ACC112 (cell line): Measurements from ENCODE around the gene VSTM2B.

Experiments used
- H2AFZ ChIP-seq: fragments of 200-600 bp; sonication (generic); one replicate; pipeline ENCODE4 v1.6.0; 2017; ENCODE audit warnings: antibody characterized with exemption, low read length; ENCODE audit not compliant: unreplicated experiment
- H3K27ac ChIP-seq: fragments of 200-600 bp; sonication (generic); 2 replicates; pipeline ENCODE4 v1.5.1; 2014; ENCODE audit warnings: low read depth, mild to moderate bottlenecking, antibody characterized with exemption, low read length, moderate library complexity
- H3K27me3 ChIP-seq: fragments of 200-600 bp; sonication (generic); 2 replicates; pipeline ENCODE4 v1.6.1; 2014; ENCODE audit warnings: mild to moderate bottlenecking, antibody characterized with exemption, low read length, moderate library complexity, mixed read lengths; ENCODE audit not compliant: insufficient read depth
- H3K36me3 ChIP-seq: fragments of 200-600 bp; sonication (generic); 2 replicates; pipeline ENCODE4 v1.6.1; 2016; ENCODE audit warnings: mild to moderate bottlenecking, antibody characterized with exemption, low read length, moderate library complexity, mixed read lengths; ENCODE audit not compliant: insufficient read depth
- H3K4me1 ChIP-seq: fragments of 200-600 bp; sonication (generic); one replicate; pipeline ENCODE4 v1.6.1; 2016; ENCODE audit warnings: low read length, mixed read lengths; ENCODE audit not compliant: insufficient read depth, unreplicated experiment, control insufficient read depth
- H3K4me3 ChIP-seq: fragments of 200-600 bp; sonication (generic); 2 replicates; pipeline ENCODE4 v1.5.1; 2014; ENCODE audit warnings: mild to moderate bottlenecking, low read depth, low read length
- H3K79me2 ChIP-seq: fragments of 200-600 bp; sonication (generic); one replicate; pipeline ENCODE4 v1.6.0; 2016; ENCODE audit warnings: low read length; ENCODE audit not compliant: control insufficient read depth, unreplicated experiment, insufficient read depth

Gene VSTM2B

GRCh38 chr19:29596080-29596727, 70.4 kb downstream of the VSTM2B start:
- H3K27ac ChIP-seq: no peak overlapping the region
- H3K79me2 ChIP-seq: no peaks in the 10 kb centered on the region
- no peaks in the 10 kb centered on the region for H3K36me3 ChIP-seq
- no peaks in the 10 kb centered on the region for H3K4me1 ChIP-seq
- H3K27me3 ChIP-seq: peaks cover 41% of the 10 kb centered on the region
- H3K4me3 ChIP-seq: no peak overlapping the region
- H2AFZ ChIP-seq: no peak overlapping the region

GRCh38 chr19:29596885-29597525, 71.2 kb downstream of the VSTM2B start:
- Histone ChIP-seq H3K4me1 (no peaks in the 10 kb centered on the region), H2AFZ (no peak overlapping the region), H3K4me3 (no peak overlapping the region), H3K79me2 (no peaks in the 10 kb centered on the region), H3K27me3 (peaks cover 33% of the 10 kb centered on the region), H3K27ac (no peak overlapping the region), H3K36me3 (no peaks in the 10 kb centered on the region)

GRCh38 chr19:29598036-29598435, 72.2 kb downstream of the VSTM2B start:
- H3K36me3 ChIP-seq: no peaks in the 10 kb centered on the region
- H3K4me1 ChIP-seq: no peaks in the 10 kb centered on the region
- no peak overlapping the region for H3K27ac ChIP-seq

GRCh38 chr19:29598496-29598895, 72.7 kb downstream of the VSTM2B start:
- no peaks in the 10 kb centered on the region for H3K36me3 ChIP-seq
- H3K4me3 ChIP-seq: no peak overlapping the region
- no peaks in the 10 kb centered on the region for H3K79me2 ChIP-seq
- H3K27me3 ChIP-seq: peaks cover 22% of the 10 kb centered on the region
- no peaks in the 10 kb centered on the region for H3K4me1 ChIP-seq
- H3K27ac ChIP-seq: no peak overlapping the region
- no peak overlapping the region for H2AFZ ChIP-seq

More at GRCh38 chr19:29598036-29598435, 72.2 kb downstream of the VSTM2B start:
- Histone ChIP-seq H2AFZ (no peak overlapping the region), H3K79me2 (no peaks in the 10 kb centered on the region), H3K4me3 (no peak overlapping the region), H3K27me3 (peaks cover 23% of the 10 kb centered on the region)

- H3K36me3 ChIP-seq: no peaks in the 10 kb centered on the region
- H3K27me3 ChIP-seq: no peaks in the 10 kb centered on the region
- no peak overlapping the region for H2AFZ ChIP-seq
- peaks cover 3% of the 10 kb centered on the region for H3K4me1 ChIP-seq
- peaks cover 14% of the 10 kb centered on the region for H3K79me2 ChIP-seq
- H3K4me3 ChIP-seq: no peak overlapping the region
- no peak overlapping the region for H3K27ac ChIP-seq
Measured at GRCh38 chr19:29603308-29603707, 77.5 kb downstream of the VSTM2B start.

- H3K79me2 ChIP-seq: peaks cover 14% of the 10 kb centered on the region
- H2AFZ ChIP-seq: peak within 1 kb of the TSS; percentile 79
- no peaks in the 10 kb centered on the region for H3K27me3 ChIP-seq
- H3K4me3 ChIP-seq: peak within 1 kb of the TSS; percentile 87
- H3K4me1 ChIP-seq: peaks cover 3% of the 10 kb centered on the region
- peak within 1 kb of the TSS; percentile 52; the same call in 1 of the 2 replicates for H3K27ac ChIP-seq
- H3K36me3 ChIP-seq: no peaks in the 10 kb centered on the region
Measured at GRCh38 chr19:29605653-29606419, 80.0 kb downstream of the VSTM2B start, which contains the start of gene POP4. Gene POP4, plus strand, starts transcription at chr19:29606283. Its CDS starts 36 bp downstream, at chr19:29606319.

- Histone ChIP-seq H3K79me2 (peaks cover 14% of the 10 kb centered on the region), H3K36me3 (no peaks in the 10 kb centered on the region), H3K27me3 (no peaks in the 10 kb centered on the region), H2AFZ (peak overlapping the region; percentile 79), H3K27ac (no peak overlapping the region; the same call in 1 of the 2 replicates), H3K4me1 (peaks cover 3% of the 10 kb centered on the region), H3K4me3 (peak overlapping the region; percentile 87)
Measured at GRCh38 chr19:29606420-29606747, 80.6 kb downstream of the VSTM2B start.

- Histone ChIP-seq H3K36me3 (no peaks in the 10 kb centered on the region), H3K4me3 (no peak overlapping the region), H3K4me1 (peaks cover 3% of the 10 kb centered on the region), H3K79me2 (peaks cover 14% of the 10 kb centered on the region), H3K27me3 (no peaks in the 10 kb centered on the region), H3K27ac (no peak overlapping the region), H2AFZ (no peak overlapping the region)
Measured at GRCh38 chr19:29609636-29610035, 83.8 kb downstream of the VSTM2B start.

GRCh38 chr19:29610213-29610573, 84.4 kb downstream of the VSTM2B start:
- Histone ChIP-seq H2AFZ (no peak overlapping the region), H3K4me1 (peaks cover 3% of the 10 kb centered on the region), H3K27me3 (no peaks in the 10 kb centered on the region), H3K79me2 (peaks cover 10% of the 10 kb centered on the region), H3K4me3 (no peak overlapping the region), H3K27ac (no peak overlapping the region), H3K36me3 (no peaks in the 10 kb centered on the region)

GRCh38 chr19:29610574-29611271, 84.9 kb downstream of the VSTM2B start:
- Histone ChIP-seq H3K79me2 (peaks cover 8% of the 10 kb centered on the region), H3K4me3 (no peak overlapping the region), H3K4me1 (peaks cover 3% of the 10 kb centered on the region), H2AFZ (no peak overlapping the region), H3K27ac (no peak overlapping the region), H3K27me3 (no peaks in the 10 kb centered on the region), H3K36me3 (no peaks in the 10 kb centered on the region)
